Hepatocyte (in vitro differentiated cells): ENCODE measurements around the gene ATF7IP2. TPM values are rescaled to one million over a fixed set of nuclear protein-coding genes. Genes with fewer than 3 reads are reported as not detected.
"Not testable (repeated sequence)": the region's sequence is repeated elsewhere in the genome, so short reads cannot be mapped to it uniquely, and the experiment has no call there.

ENCODE experiments used
- DNase-seq: peaks from one replicate; pipeline ENCODE4 v3.0.0-alpha.2; 2016; ENCODE audit warnings: low spot score
- H2AFZ ChIP-seq: fragments of 200-600 bp; sonication (generic); 2 replicates; pipeline ENCODE4 v1.6.0; 2016; ENCODE audit warnings: antibody characterized with exemption, mild to moderate bottlenecking
- H3K27ac ChIP-seq: fragments of 200-600 bp; sonication (generic); 2 replicates; pipeline ENCODE4 v1.5.1; 2016; ENCODE audit warnings: mild to moderate bottlenecking
- H3K27me3 ChIP-seq: fragments of 200-600 bp; sonication (generic); 2 replicates; pipeline ENCODE4 v1.6.1; 2016
- H3K36me3 ChIP-seq: fragments of 200-600 bp; sonication (generic); replicated peaks from 2 replicates; pipeline ENCODE4 v1.5.1; 2016; ENCODE audit warnings: low read depth; ENCODE audit not compliant: insufficient read depth
- H3K4me1 ChIP-seq: fragments of 200-600 bp; sonication (generic); 2 replicates; pipeline ENCODE4 v1.5.1; 2016; ENCODE audit warnings: mild to moderate bottlenecking, moderate library complexity; ENCODE audit not compliant: insufficient read depth
- H3K4me2 ChIP-seq: fragments of 200-600 bp; sonication (generic); 2 replicates; pipeline ENCODE4 v1.6.0; 2016
- H3K4me3 ChIP-seq: fragments of 200-600 bp; sonication (generic); 2 replicates; pipeline ENCODE4 v1.5.1; 2016; ENCODE audit warnings: mild to moderate bottlenecking
- H3K79me2 ChIP-seq: fragments of 200-600 bp; sonication (generic); 2 replicates; pipeline ENCODE4 v1.6.0; 2017; ENCODE audit warnings: mild to moderate bottlenecking
- H3K9me2 ChIP-seq: fragments of 200-600 bp; sonication (generic); replicated peaks from 2 replicates; pipeline ENCODE4 v1.6.0; 2017; ENCODE audit warnings: mild to moderate bottlenecking; ENCODE audit not compliant: insufficient read depth
- H3K9me3 ChIP-seq: fragments of 200-600 bp; sonication (generic); 2 replicates; pipeline ENCODE4 v1.5.1; 2016; ENCODE audit warnings: low read depth, mild to moderate bottlenecking
- H4K20me1 ChIP-seq: fragments of 200-600 bp; sonication (generic); 2 replicates; pipeline ENCODE4 v1.6.0; 2016; ENCODE audit warnings: mild to moderate bottlenecking; ENCODE audit not compliant: insufficient read depth, poor library complexity, severe bottlenecking
- EZH2 ChIP-seq: fragments of 200-600 bp; sonication (generic); IDR thresholded peaks from 2 replicates; pipeline ENCODE4 v1.6.1; 2016; ENCODE audit warnings: antibody characterized with exemption, mild to moderate bottlenecking, borderline replicate concordance
- EZH2phosphoT487 ChIP-seq: fragments of 200-600 bp; sonication (generic); IDR thresholded peaks from one replicate; pipeline ENCODE4 v1.6.1; 2018; ENCODE audit warnings: antibody characterized with exemption, mild to moderate bottlenecking, low read depth, moderate library complexity; ENCODE audit not compliant: unreplicated experiment, severe bottlenecking
- WGBS: methylation state at CpG from one replicate; pipeline ENCODE4 v1.1.6; 2016; ENCODE audit warnings: low lambda C conversion rate; ENCODE audit errors: missing lambda C conversion rate; 5-methylcytosine and 5-hydroxymethylcytosine counted together
- polyA plus RNA-seq: library from polyadenylated mRNA; unstranded; fragments of >200 nt; fragmentation: Nextera tagmentation; extraction: Ambion mirVana; gene quantifications from 2 replicates; pipeline ENCODE4 v1.2.1, GENCODE V29; 2016
- total RNA-seq: library from RNA; depleted of rRNA; stranded (reverse); fragments of >200 nt; gene quantifications from 2 replicates; pipeline ENCODE4 v1.2.3, GENCODE V29; 2014
- TF ChIP-seq, protein P1 (sequence below): fragments of 200-600 bp; sonication (generic); IDR thresholded peaks from 2 replicates; pipeline ENCODE4 v1.5.1; 2016; ENCODE audit warnings: antibody characterized with exemption, mild to moderate bottlenecking; ENCODE audit not compliant: poor library complexity

The ATF7IP2 gene
- total and polyA plus RNA-seq, 2 experiments from 2014 or later: 58.3 to 68.7 TPM

DNA sequence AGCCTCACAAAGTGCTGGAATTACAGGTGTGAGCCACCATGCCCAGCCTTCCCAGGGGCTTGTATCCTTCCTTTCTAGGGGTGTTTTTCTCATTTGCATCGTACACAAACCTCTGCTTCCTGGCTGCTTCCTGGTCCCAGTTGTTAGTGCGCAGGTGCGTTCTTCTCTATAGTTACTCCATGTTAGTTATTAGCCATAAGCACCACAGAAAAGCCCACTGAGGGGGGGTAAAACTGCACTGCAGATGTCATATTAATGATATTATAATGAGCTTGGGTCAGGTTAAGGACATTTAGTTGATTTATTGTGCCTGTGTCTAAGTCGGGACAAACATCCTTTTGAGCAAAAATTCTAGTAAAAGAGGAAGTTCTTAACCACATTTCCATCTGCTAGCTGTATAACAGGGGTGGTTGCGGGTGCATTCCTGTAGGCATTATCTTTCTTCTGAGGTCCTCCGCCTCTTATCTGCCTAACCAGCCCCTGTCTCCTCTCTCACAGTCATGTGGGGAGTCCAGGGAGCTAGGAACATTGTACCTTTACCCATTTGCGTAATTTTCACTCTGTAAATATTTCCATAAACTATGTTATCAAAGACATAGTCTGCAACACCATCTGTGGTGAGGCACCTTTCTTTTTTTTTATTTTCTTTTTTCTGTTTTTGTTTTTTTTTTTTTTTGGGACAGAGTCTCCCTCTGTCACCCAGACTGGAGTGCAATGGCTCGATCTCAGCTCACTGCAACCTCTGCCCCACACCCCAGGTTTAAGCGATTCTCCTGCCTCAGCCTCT, 23.6 kb upstream of the ATF7IP2 start:
- Histone ChIP-seq H3K27ac (peak overlapping the region; percentile 73), H3K4me1 (peaks cover 10% of the 10 kb centered on the region), H3K36me3 (no peaks in the 10 kb centered on the region), H4K20me1 (no peaks in the 10 kb centered on the region), H3K9me3 (peaks cover 4% of the 10 kb centered on the region), H3K4me2 (peak overlapping the region; percentile 1), H3K27me3 (no peaks in the 10 kb centered on the region), H3K4me3 (no peak overlapping the region), H2AFZ (no peak overlapping the region), H3K79me2 (no peaks in the 10 kb centered on the region), H3K9me2 (no peaks in the 10 kb centered on the region)
- TF ChIP-seq EZH2phosphoT487 (no peak), EZH2 (no peak)
- TF ChIP-seq, protein P1, sequence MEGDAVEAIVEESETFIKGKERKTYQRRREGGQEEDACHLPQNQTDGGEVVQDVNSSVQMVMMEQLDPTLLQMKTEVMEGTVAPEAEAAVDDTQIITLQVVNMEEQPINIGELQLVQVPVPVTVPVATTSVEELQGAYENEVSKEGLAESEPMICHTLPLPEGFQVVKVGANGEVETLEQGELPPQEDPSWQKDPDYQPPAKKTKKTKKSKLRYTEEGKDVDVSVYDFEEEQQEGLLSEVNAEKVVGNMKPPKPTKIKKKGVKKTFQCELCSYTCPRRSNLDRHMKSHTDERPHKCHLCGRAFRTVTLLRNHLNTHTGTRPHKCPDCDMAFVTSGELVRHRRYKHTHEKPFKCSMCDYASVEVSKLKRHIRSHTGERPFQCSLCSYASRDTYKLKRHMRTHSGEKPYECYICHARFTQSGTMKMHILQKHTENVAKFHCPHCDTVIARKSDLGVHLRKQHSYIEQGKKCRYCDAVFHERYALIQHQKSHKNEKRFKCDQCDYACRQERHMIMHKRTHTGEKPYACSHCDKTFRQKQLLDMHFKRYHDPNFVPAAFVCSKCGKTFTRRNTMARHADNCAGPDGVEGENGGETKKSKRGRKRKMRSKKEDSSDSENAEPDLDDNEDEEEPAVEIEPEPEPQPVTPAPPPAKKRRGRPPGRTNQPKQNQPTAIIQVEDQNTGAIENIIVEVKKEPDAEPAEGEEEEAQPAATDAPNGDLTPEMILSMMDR: no peak
- DNase-seq: peak; percentile 47
- WGBS: 58% methylated on average over 9 of the region's 9 CpGs

DNA sequence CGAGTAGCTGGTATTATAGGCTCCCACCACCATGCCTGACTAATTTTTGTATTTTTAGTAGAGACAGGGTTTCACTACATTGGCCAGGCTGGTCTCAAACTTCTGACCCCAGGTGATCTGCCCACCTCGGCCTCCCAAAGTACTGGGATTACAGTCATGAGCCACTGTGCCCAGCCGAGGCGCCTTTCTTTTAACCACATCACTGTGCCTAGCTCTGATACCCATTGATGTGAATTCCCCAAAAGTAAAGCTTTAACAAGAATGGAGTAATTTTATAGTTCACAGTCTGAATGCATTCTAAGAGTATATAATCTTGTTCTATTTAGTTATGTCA, 23.0 kb upstream of the ATF7IP2 start:
- not testable (repeated sequence) for H3K9me2 ChIP-seq, H3K79me2 ChIP-seq, H3K4me3 ChIP-seq, H3K4me1 ChIP-seq, H3K4me2 ChIP-seq, DNase-seq, H4K20me1 ChIP-seq, H3K27me3 ChIP-seq, H2AFZ ChIP-seq, H3K9me3 ChIP-seq, H3K36me3 ChIP-seq
- peak overlapping the region; percentile 53 for H3K27ac ChIP-seq
- WGBS: 76% methylated on average over 4 of the region's 4 CpGs

DNA sequence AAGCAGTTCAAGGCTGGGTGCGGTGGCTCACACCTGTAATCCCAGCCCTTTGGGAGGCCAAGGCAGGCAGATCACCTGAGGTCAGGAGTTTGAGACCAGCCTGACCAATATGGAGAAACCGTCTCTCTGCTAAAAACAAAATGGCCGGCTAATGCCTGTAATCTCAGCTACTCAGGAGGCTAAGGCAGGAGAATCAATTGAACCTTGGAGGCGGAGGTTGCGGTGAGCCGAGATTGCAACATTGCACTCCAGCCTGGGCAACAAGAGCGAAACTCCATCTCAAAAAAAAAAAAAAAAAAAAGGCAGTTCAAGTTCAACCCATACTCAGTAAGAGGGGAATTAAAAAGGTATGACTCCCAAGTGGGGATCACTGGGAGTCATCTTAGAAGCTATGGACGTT, 19.2 kb upstream of the ATF7IP2 start:
- H3K4me2 ChIP-seq, DNase-seq, H3K4me1 ChIP-seq, H3K9me3 ChIP-seq, H3K36me3 ChIP-seq, H3K9me2 ChIP-seq, H3K27ac ChIP-seq, H3K79me2 ChIP-seq, H4K20me1 ChIP-seq, H3K27me3 ChIP-seq, H3K4me3 ChIP-seq, H2AFZ ChIP-seq: not testable (repeated sequence)
- 92% methylated on average over 8 of the region's 8 CpGs for WGBS

DNA sequence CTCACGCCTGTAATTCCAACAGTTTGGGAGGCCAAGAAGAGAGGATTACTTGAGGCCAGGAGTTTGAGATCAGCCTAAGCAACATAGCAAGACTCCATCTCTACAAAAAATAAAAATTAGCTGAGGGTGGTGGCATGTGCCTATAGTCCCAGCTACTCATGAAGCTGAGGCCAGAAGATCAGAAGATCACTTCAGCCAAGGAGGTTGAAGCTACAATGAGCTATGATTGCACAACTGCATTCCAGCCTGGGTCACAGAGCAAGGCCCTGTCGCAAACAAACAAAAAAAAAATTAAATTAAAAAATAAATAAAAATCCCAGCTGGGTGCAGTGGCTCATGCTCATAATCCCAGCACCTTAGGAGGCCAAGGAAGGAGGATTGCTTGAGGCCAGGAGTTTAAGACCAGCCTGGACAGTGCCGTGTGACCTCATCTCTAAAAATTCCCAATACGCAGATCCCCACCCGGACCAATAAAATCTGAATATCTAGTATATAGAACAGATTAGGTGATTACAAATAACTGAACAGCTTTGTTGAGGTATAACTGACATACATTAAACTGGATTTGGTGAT, 18.2 kb upstream of the ATF7IP2 start:
- 91% methylated on average over 5 of the region's 5 CpGs for WGBS

More for the DNA sequence above, 18.2 kb upstream of the ATF7IP2 start:
- no peaks in the 10 kb centered on the region for H3K27me3 ChIP-seq
- H3K4me2 ChIP-seq: no peak overlapping the region
- H3K4me3 ChIP-seq: no peak overlapping the region
- no peaks in the 10 kb centered on the region for H3K9me2 ChIP-seq
- TF ChIP-seq EZH2phosphoT487 (no peak), EZH2 (no peak)
- TF ChIP-seq, protein P1: no peak
- no peaks in the 10 kb centered on the region for H4K20me1 ChIP-seq
- H3K79me2 ChIP-seq: no peaks in the 10 kb centered on the region
- H3K27ac ChIP-seq: no peak overlapping the region
- no peak for DNase-seq
- no peaks in the 10 kb centered on the region for H3K36me3 ChIP-seq
- no peaks in the 10 kb centered on the region for H3K9me3 ChIP-seq
- H2AFZ ChIP-seq: no peak overlapping the region
- peaks cover 2% of the 10 kb centered on the region for H3K4me1 ChIP-seq
